GM19099 (cell line): ENCODE results near the gene MERTK.

ENCODE experiments used
- POLR2A ChIP-seq: IDR thresholded peaks from 3 replicates; pipeline ENCODE4 v1.6.1; 2011; ENCODE audit warnings: low read depth; ENCODE audit not compliant: insufficient read length; ENCODE audit errors: extremely low read depth

MERTK gene

DNA sequence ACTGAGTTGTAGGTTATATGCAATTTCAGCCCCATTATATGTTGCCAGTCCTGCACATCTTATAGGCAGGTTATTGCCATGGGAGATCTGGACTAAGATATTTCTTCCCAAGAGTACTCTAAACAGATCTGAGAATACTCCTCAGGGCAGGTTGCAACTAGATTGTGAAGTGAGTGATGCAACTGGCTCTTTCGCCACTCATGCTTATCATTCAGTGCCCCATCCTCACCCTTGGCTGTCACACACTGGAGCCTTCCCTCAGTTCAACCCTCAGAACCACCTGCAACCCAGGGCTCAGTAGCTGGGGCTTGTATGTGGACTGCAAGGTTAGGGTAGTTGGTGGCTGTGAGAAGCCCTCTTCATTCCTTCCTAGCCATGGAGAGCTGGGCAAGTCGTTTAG, 14.1 kb downstream of the MERTK start:
- TF ChIP-seq POLR2A: no peak

DNA sequence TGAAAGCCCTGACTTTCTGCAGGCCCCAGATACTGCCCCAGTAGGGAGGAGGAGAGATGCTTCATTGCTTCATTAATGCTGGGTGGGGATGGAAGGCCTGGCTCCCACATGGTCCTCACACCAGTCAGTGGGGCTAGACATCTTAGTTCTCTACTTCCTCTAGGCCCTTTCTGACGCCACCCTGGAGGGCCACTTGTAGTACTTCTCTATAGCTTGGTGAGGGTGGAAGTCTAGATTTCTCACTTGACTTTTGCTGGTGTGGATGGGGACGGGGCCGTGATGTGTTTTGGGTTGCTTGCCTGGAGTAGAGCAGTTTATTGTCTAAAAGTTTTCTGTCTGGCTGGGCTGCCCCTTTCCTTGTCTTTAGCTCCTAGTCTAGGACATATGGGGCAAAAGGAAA, 18.7 kb downstream of the MERTK start:
- TF ChIP-seq POLR2A: no peak

DNA sequence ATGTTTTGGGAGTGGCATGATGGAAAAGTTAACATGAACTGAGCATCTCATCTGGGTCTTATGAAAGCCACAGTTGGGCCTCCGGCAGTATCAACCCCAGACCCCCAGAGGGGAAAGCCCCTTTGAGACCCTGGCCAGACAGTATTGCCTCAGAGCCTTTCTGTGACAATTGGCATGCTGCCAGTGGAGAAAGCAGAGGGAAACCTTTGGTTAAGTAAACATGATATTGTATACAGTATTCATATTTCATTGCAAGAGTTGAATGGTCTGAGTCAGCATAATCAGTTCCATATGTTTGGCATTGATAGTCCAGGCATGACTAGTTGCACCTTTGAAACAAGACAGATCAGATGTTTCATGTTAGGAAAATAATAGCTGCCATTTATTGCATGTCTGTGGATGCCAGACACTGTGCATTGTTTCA, 20.0 kb downstream of the MERTK start:
- no peak for TF ChIP-seq POLR2A

DNA sequence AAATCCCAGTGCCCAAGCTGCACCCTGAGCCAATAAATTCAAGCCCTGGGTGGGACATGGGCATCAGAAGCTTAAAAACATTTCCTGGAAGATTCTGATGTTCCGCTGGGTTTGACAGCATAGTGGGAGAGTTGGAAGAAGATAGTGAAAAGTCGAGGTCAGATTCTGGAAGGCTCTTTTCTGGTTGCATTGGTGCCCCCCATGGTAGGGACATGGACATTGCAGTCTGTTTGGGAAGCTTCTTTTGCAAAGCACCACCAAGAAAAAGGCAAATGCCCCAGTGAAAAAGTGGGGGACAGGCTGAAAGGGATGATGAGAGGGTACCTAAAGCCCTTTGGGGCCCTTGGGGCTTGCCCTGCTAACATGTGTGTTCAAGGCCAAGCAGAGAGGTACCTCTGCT, 21.0 kb downstream of the MERTK start:
- no peak for TF ChIP-seq POLR2A

DNA sequence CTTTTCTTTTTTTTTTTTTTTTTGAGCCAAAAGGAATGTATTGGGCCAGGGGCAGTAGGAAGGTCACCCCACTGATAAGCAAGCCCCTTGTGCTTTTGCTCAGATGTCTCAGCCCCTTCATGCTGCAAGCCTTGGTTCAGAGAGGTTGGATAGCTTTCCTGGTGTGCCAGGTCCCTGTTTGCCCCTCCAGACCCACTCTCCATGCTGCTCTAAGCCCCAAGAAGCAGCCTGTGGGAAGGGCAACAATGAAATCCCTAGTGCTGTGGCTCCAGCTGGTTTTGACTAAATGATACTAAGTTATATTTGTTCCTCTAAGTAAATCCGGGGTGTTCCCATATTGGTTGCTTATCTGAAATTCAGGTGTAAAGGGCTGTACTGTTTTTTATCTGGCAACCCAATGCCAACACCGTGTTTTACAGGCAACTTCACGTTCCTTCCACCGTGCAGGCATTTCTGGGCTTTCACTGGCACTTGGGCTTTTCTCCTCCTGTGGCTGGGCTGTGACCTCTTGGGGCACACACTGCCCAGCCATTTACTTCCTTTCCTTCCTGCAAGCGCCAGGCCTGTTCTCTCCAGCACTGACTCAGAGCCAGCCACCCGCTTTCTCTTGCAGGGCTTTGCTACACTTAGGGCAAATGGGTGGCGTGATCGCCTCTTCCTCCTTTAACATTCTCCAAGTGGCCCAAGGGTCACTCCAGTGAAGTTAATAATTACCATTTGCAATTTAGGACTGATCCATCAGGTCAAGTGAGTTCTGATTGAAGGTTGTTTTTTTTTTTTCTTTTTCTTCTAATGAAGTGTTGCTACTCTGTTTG, 21.6 kb downstream of the MERTK start:
- TF ChIP-seq POLR2A: no peak

DNA sequence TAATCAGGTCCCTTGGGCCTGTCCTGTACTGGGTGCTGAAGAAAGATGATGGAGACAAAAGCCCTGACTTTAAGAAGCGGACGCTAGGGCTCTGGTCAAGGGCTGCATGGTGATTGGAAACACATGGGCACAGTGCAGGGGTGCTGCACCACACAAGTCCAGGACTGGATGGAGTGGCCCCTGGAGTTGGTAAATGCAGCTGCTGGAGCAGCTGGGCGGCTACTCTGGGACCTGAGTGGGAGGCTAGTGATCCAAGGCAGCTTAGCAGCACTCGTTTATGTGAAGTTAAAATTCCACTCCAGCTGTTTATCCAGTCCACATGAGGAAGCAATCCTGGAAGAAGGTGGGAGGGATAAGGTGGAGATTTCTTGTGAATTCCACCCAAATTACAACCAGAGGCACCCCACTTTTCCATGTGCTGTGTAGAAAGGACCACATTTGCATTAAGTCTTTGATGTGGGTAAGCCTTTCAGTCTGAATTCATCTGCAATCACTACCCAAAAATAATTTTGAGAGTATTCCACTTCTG, 24.9 kb downstream of the MERTK start:
- no peak for TF ChIP-seq POLR2A

DNA sequence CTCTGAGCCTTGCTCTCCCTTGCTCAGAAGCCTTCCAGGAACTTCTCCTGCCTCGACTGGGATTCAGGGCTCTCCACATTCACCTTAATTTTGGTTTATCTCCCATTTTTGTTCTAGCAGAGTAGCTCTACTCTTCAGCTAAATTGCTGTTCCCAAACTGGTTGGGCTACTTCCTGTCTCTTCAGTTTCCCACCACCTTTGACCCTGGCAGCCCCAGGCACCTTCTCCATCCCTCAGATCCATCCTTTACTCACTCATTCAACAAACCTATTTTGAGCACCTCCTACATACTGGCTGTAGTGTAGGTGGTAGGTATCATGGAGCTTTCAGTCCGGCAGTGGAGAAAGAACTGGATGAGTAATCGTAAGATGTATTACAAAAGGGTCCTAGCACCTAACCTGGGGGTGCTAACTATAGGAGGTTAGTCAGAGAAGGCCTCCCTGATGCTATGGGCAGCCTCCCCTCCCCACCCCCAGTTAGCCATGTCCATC, 26.3 kb downstream of the MERTK start:
- no peak for TF ChIP-seq POLR2A

DNA sequence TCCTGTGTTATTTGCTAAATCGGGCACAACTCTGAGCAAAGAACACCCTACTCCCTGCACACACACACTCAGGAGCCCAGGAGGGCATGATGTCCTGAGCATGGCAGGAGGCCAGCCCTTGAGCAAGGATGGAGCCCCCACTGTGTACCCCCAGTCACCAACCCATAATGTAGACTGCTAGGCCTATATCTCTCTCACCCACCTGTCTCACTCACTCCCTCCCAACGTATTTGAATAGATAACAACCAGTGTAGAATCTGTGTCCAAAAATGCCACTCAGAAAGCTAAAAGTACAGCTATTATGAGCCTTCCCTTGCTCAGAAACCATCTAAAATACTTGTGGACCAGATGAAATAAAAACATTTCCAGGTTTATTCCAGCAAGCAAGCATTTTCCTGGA, 29.3 kb downstream of the MERTK start:
- TF ChIP-seq POLR2A: no peak

DNA sequence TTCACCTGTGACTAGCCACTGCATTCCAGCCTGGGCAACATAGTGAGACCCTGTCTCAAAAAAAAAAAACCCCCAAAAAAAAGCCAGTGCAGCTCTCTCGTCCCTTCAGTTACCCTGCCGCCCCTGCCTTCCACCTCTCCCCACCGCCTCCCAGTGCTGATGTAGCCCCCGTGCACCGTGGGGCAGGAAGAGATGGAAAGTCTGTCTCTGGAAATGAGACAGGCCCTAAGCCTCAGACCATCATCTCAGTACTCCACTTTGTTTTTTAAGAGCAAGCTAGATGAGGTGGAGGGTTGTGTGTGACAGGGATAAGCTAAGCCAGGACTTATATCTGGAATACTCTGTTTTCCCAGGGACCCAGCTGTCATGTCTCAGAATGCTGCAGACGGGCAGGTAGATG, 32.0 kb downstream of the MERTK start:
- TF ChIP-seq POLR2A: no peak

DNA sequence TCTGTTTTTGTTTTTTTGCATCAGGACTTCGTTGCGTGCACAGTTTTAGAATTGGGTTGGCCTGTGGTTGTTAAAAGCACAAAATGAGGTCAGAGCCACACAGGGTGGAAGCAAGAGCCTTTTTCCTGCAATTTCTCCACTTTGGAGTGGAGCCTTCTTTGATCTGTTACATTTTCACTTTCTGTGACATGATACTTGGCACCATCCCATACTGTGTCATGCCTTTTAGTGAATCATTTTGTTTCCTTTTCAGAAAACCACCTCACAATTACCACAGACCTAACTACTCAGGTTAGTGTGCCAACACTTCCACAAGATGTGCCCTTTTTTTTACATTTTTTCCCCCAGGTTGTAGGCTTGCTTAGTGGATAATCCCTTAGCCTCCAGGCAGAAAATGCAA, 32.5 kb downstream of the MERTK start:
- TF ChIP-seq POLR2A: no peak

DNA sequence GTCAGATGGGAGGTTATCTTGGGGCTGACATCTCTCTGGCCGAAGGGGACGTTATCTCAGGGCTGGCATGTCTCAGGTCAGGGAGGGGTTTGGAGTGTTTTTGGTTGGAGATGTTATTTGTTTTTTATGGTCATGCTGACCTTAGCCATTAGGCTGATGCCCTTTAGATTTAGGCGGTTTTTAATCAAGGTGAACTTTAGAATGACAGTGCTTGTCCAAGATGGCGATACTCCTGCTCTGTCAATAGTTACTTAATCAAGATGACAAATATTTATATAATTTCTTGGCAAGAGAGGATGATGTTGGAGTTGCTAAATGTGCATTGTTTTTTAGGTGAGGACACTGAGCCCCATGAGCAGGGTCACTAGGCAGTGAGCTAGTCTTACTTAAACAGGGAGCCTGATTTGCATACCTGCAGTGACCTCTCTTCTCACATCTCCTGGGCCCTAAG, 34.5 kb downstream of the MERTK start:
- TF ChIP-seq POLR2A: no peak

DNA sequence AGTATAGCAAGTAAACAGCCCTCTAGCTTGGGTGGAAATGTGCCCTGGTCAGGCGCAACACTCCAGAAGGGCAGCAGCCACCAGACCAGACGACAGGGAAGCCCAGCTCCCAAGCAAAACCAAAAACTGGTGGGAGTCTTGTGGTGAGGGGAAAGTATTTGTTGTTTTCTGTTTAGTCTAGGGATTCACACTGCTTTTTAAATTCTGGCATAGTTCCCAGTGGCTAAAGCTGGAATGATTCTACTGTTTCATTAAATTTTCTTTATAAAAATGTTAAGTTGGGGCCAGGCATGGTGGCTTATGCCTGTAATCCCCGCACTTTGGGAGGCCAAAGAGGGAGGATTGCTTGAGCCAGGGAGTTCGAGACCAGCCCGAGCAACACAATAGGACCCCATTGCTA, 38.5 kb downstream of the MERTK start:
- no peak for TF ChIP-seq POLR2A

DNA sequence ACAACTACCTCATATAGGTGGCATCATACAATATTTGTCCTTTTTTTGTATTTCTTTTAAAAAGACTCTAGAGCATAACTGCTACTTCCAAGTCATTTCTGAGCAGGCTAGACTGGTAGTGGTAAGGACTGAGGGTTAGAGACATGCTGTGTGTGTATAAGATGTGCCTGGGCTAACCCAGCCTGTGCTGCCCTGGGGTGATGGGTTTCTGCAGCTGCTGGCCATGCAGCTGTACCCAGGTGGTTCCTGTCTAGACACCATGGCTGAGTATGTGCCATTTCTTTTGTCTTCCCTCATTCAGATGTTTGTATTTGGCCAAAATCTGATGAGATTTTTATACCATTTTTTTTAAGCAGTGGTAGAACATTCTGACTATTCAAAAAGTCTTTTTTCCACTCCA, 40.0 kb downstream of the MERTK start:
- TF ChIP-seq POLR2A: no peak

DNA sequence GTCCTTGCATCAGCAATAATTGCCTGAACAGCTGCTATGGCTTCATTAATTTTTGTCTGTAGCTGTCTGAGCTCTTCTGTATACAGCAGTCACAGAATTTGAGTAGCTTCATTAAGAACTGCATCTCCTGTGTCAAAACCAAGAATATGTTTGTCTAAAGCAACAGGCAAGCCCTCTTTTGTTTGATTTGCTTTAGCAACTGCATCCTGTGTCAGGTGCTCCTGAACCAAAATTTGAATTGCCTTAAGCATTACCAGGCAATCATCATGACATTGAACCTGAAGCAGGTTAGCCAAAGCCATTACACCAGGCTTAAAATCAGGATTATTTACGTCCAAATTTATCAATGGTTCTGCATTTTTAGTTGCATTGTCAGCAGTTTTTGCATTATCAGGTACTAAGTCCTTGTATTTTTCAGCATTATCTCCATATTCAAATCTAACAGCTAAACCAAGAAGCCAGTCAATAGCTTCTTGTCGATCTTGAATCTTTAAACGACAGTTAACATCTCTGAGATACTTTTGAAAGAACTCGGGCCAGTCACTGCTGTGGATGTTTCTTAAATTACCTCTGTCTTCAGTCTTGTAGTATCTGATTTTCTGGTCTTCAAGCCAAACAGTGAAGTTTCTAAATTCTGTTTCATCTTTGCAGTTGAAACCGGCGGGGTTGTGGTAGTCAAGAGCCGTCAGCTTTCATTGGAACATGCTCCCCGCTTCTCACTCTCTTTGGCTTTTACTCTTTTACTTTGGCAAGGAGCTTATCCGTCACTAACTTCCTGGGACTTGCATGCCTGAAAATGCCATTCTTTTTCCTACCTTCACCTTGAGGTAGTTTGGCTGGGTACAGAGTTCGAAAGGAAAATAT, 42.2 kb downstream of the MERTK start:
- TF ChIP-seq POLR2A: no peak

DNA sequence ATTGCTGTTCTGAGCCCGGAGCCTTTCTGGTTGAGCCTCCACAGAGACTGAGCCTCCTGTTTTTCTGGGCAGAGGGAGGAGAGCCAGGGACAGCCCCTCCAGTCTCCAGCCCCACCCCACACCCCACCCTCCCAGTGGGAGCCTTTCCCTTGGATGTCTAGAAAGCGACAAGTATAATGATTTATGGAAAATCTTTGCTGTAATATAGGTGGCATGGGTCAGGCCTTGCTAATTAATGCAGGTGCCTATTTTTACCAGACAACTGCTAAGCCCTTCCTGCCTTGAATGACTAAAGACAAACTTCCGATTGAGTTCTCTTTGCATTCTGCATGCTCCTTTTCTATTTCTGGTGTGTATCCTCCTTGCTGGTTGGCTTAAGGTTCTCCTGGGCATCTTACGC, 43.1 kb downstream of the MERTK start:
- no peak for TF ChIP-seq POLR2A
